Panc1 (cell line): Measurements from ENCODE around the gene DTNB. TPM values are rescaled to one million over a fixed set of nuclear protein-coding genes. Genes with fewer than 3 reads are reported as not detected.

Source experiments
- ATAC-seq: fragments of 200-7000 bp; cut with Tn5 transposase; 2 replicates; pipeline ENCODE4 v1.9.1; 2020; ENCODE audit warnings: mild to moderate bottlenecking, moderate library complexity
- BruUV-seq: library from RNA; stranded (reverse); fragments of 400-500 nt; replicated peaks from 2 replicates; lab custom pipeline; 2021; lab: Mats Ljungman, UMichigan
- CTCF ChIA-PET: fragments of 300-600 bp; sonication (Branson Sonifier 250); formaldehyde crosslinking; loops from one replicate; lab custom pipeline; 2022; ENCODE audit warnings: antibody characterized with exemption; lab: Charles Lee
- POLR2A ChIA-PET: fragments of 300-600 bp; sonication (Branson Sonifier 250); formaldehyde crosslinking; loops from one replicate; lab custom pipeline; 2022; ENCODE audit warnings: antibody characterized with exemption; lab: Charles Lee
- DNase-seq: peaks from one replicate; pipeline ENCODE4 v3.0.0-alpha.2; 2010; ENCODE audit warnings: low read depth, low spot score
- H3K27ac ChIP-seq: 2 replicates; pipeline ENCODE4 v1.5.1; 2011; ENCODE audit warnings: mild to moderate bottlenecking, low read length, inconsistent platforms
- H3K27me3 ChIP-seq: fragments of 200-500 bp; sonication (Bioruptor generic); 2 replicates; pipeline ENCODE4 v1.6.0; 2014; ENCODE audit warnings: low read length, inconsistent platforms; ENCODE audit not compliant: control insufficient read depth, insufficient read depth
- H3K36me3 ChIP-seq: fragments of 200-500 bp; sonication (Bioruptor generic); 2 replicates; pipeline ENCODE4 v1.5.1; 2014; ENCODE audit warnings: inconsistent platforms, mild to moderate bottlenecking, low read length, moderate library complexity; ENCODE audit not compliant: control insufficient read depth, insufficient read depth
- H3K4me1 ChIP-seq: 2 replicates; pipeline ENCODE4 v1.5.1; 2011; ENCODE audit warnings: inconsistent platforms, mild to moderate bottlenecking, low read length, moderate library complexity; ENCODE audit not compliant: control insufficient read depth, insufficient read depth
- H3K4me3 ChIP-seq, 2 experiments: 2 replicates each; pipeline ENCODE4 v1.5.1; 2011 to 2012; ENCODE audit warnings: low read depth in 2 of 2, low read length in 2 of 2, mild to moderate bottlenecking in 2 of 2, inconsistent platforms in 1 of 2, moderate library complexity in 1 of 2
- H3K9me3 ChIP-seq: fragments of 200-500 bp; sonication (Bioruptor generic); 2 replicates; pipeline ENCODE4 v1.5.1; 2014; ENCODE audit warnings: low read depth, mild to moderate bottlenecking, inconsistent platforms, low read length, moderate library complexity; ENCODE audit not compliant: control insufficient read depth, insufficient read depth
- POLR2AphosphoS5 ChIP-seq: IDR thresholded peaks from 2 replicates; pipeline ENCODE4 v1.6.1; 2012; ENCODE audit warnings: mild to moderate bottlenecking, low read depth, low read length, moderate library complexity
- SIN3A ChIP-seq: IDR thresholded peaks from 2 replicates; pipeline ENCODE4 v1.6.1; 2012; ENCODE audit warnings: low read depth, mild to moderate bottlenecking, low read length, moderate library complexity, borderline replicate concordance; ENCODE audit not compliant: insufficient read depth
- TCF7L2 ChIP-seq: IDR thresholded peaks from 2 replicates; pipeline ENCODE4 v1.6.1; 2011; ENCODE audit warnings: mild to moderate bottlenecking, low read depth, low read length, inconsistent platforms
- in situ Hi-C: cut with HindIII; loops from 2 replicates; pipeline ENCODE4 v1.10.0; 2016; ENCODE audit warnings: low sequenced_read_pairs, low pct_unique_long_range_greater_than_20kb
- intact Hi-C: fragments of 100-400 bp; cut with micrococcal nuclease; formaldehyde crosslinking; loops from one replicate; pipeline ENCODE4 v1.10.0; 2022; ENCODE audit not compliant: unreplicated experiment
- total RNA-seq: library from RNA; stranded (reverse); gene quantifications from one replicate; pipeline ENCODE4 v1.2.1, GENCODE V29; 2021; ENCODE audit not compliant: unreplicated experiment
- TF ChIP-seq, protein P1 (sequence below), 2 experiments: IDR thresholded peaks; 2 replicates each; pipeline ENCODE4 v1.6.1; 2011 to 2012; ENCODE audit warnings: low read depth in 2 of 2, control low read depth in 1 of 2, low read length in 1 of 2, mild to moderate bottlenecking in 1 of 2, moderate library complexity in 1 of 2; ENCODE audit not compliant: insufficient read depth in 1 of 2
- TF ChIP-seq, protein P2 (sequence below): fragments of 450-650 bp; IDR thresholded peaks from 2 replicates; pipeline ENCODE4 v1.5.1; 2017; ENCODE audit warnings: mild to moderate bottlenecking

Gene DTNB
- total RNA-seq, 1 experiment from 2014 or later, result 37.8 TPM

DNA sequence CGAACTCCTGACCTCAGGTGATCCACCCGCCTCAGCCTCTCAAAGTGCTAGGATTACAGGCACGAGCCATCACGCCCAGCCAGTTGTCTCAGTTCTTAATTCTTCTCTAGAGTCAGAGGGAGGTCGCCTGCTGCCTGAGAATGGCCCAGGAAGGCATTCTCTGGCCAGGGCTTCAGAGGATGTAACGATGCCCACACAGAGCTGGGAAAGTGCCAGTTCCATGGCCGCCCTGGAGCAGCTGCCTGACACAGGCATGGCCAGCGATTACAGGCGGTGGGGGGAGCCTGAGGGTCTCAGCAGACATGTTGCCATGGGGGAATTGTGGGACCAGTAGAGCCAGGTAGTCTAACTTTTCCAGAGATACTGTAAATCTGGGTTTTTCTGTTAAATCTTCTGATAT, 306.1 kb downstream of the DTNB start:
- ChIA-PET CTCF (no interaction called here), POLR2A (no interaction called here)
- no peak overlapping the region for H3K4me3 ChIP-seq
- H3K27me3 ChIP-seq, result no peaks in the 10 kb centered on the region
- intact Hi-C loops, result no loop called here
- BruUV-seq, result no TSS peak
- TF ChIP-seq TCF7L2 (no peak), POLR2AphosphoS5 (no peak), SIN3A (no peak)
- TF ChIP-seq, protein P1, sequence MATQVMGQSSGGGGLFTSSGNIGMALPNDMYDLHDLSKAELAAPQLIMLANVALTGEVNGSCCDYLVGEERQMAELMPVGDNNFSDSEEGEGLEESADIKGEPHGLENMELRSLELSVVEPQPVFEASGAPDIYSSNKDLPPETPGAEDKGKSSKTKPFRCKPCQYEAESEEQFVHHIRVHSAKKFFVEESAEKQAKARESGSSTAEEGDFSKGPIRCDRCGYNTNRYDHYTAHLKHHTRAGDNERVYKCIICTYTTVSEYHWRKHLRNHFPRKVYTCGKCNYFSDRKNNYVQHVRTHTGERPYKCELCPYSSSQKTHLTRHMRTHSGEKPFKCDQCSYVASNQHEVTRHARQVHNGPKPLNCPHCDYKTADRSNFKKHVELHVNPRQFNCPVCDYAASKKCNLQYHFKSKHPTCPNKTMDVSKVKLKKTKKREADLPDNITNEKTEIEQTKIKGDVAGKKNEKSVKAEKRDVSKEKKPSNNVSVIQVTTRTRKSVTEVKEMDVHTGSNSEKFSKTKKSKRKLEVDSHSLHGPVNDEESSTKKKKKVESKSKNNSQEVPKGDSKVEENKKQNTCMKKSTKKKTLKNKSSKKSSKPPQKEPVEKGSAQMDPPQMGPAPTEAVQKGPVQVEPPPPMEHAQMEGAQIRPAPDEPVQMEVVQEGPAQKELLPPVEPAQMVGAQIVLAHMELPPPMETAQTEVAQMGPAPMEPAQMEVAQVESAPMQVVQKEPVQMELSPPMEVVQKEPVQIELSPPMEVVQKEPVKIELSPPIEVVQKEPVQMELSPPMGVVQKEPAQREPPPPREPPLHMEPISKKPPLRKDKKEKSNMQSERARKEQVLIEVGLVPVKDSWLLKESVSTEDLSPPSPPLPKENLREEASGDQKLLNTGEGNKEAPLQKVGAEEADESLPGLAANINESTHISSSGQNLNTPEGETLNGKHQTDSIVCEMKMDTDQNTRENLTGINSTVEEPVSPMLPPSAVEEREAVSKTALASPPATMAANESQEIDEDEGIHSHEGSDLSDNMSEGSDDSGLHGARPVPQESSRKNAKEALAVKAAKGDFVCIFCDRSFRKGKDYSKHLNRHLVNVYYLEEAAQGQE (IDR thresholded peaks at IDR 0.05; ENCODE audit: insufficient read depth in 1 of 2, low read depth in 2 of 2, low read length in 1 of 2), result no peak
- TF ChIP-seq, protein P2, sequence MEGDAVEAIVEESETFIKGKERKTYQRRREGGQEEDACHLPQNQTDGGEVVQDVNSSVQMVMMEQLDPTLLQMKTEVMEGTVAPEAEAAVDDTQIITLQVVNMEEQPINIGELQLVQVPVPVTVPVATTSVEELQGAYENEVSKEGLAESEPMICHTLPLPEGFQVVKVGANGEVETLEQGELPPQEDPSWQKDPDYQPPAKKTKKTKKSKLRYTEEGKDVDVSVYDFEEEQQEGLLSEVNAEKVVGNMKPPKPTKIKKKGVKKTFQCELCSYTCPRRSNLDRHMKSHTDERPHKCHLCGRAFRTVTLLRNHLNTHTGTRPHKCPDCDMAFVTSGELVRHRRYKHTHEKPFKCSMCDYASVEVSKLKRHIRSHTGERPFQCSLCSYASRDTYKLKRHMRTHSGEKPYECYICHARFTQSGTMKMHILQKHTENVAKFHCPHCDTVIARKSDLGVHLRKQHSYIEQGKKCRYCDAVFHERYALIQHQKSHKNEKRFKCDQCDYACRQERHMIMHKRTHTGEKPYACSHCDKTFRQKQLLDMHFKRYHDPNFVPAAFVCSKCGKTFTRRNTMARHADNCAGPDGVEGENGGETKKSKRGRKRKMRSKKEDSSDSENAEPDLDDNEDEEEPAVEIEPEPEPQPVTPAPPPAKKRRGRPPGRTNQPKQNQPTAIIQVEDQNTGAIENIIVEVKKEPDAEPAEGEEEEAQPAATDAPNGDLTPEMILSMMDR, result no peak
- DNase-seq (no peak), ATAC-seq (no peak)
- peaks cover 5% of the 10 kb centered on the region for H3K4me1 ChIP-seq
- no peaks in the 10 kb centered on the region for H3K36me3 ChIP-seq
- in situ Hi-C loops, result no loop called here
- no peak overlapping the region for H3K27ac ChIP-seq
- H3K9me3 ChIP-seq, result no peaks in the 10 kb centered on the region

DNA sequence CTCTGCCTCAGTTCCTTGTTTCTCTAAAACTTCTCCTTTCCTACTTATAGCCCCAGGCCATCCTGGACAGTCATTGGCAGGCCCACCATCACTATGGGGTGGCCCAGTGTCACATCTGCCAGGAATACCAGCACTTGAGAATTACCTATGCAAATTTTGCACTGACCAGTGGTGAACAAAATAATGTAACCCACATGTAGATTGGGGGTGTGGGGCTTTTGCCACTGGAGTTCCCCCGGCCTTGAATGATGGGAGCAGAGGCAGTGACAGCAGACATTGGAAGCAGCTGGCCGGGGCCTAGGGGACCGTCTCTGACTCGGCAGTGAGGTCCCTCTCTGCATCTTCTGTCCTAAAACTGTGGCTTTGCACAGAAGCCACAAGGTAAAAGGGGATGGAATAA, 306.7 kb downstream of the DTNB start:
- CTCF ChIA-PET, result no interaction called here
- DNase-seq (no peak), ATAC-seq (no peak)
- Histone ChIP-seq H3K36me3 (no peaks in the 10 kb centered on the region), H3K4me3 (no peak overlapping the region), H3K27ac (no peak overlapping the region), H3K27me3 (no peaks in the 10 kb centered on the region), H3K4me1 (peaks cover 7% of the 10 kb centered on the region), H3K9me3 (no peaks in the 10 kb centered on the region)
- TF ChIP-seq, protein P1 (IDR thresholded peaks at IDR 0.05; ENCODE audit: insufficient read depth in 1 of 2, low read depth in 2 of 2, low read length in 1 of 2), result no peak
- TF ChIP-seq SIN3A, result no peak
- TF ChIP-seq, protein P2, result no peak
- no peak for TF ChIP-seq TCF7L2
- TF ChIP-seq POLR2AphosphoS5, result no peak
- in situ Hi-C loops, result no loop called here
- intact Hi-C loops, result no loop called here
- no TSS peak for BruUV-seq
- POLR2A ChIA-PET, result no interaction called here
